HepG2 (cell line): ENCODE data around the gene ANG. TPM values are rescaled to one million over a fixed set of nuclear protein-coding genes. Genes with fewer than 3 reads are reported as not detected.

Source experiments
- DR1 ChIP-seq: sonication (generic); formaldehyde crosslinking; IDR thresholded peaks from 2 replicates; pipeline ENCODE4 v1.8.0; 2021; ENCODE audit warnings: mild to moderate bottlenecking, missing genetic modification reagents, inconsistent platforms
- E2F2 ChIP-seq: sonication (generic); formaldehyde crosslinking; IDR thresholded peaks from 2 replicates; pipeline ENCODE4 v1.4.0; 2020; ENCODE audit warnings: missing genetic modification reagents, borderline replicate concordance
- MYNN ChIP-seq: sonication (generic); formaldehyde crosslinking; IDR thresholded peaks from 2 replicates; pipeline ENCODE4 v1.4.0; 2020; ENCODE audit warnings: mild to moderate bottlenecking, low read depth, missing genetic modification reagents
- NFE2L2 ChIP-seq: fragments of 150-350 bp; IDR thresholded peaks from 2 replicates; pipeline ENCODE4 v1.6.1; 2014; ENCODE audit warnings: low read length
- PHB2 ChIP-seq: fragments of 450-650 bp; IDR thresholded peaks from 2 replicates; pipeline ENCODE4 v1.6.1; 2018; ENCODE audit not compliant: partially characterized antibody
- REXO4 ChIP-seq: sonication (generic); formaldehyde crosslinking; IDR thresholded peaks from 2 replicates; pipeline ENCODE4 v1.8.0; 2022; ENCODE audit warnings: missing genetic modification reagents, mild to moderate bottlenecking, borderline replicate concordance
- SIN3B ChIP-seq: fragments of 150-350 bp; IDR thresholded peaks from 2 replicates; pipeline ENCODE4 v1.6.1; 2014; ENCODE audit warnings: low read length
- TBP ChIP-seq: sonication (generic); formaldehyde crosslinking; IDR thresholded peaks from 2 replicates; pipeline ENCODE4 v1.5.0; 2020; ENCODE audit warnings: missing genetic modification reagents
- TBX3 ChIP-seq: fragments of 450-650 bp; IDR thresholded peaks from 2 replicates; pipeline ENCODE4 v1.6.1; 2017; ENCODE audit warnings: antibody characterized with exemption, mild to moderate bottlenecking, inconsistent platforms, borderline replicate concordance
- TRAFD1 ChIP-seq: sonication (generic); formaldehyde crosslinking; IDR thresholded peaks from 2 replicates; pipeline ENCODE4 v1.5.1; 2020; ENCODE audit warnings: missing genetic modification reagents, mild to moderate bottlenecking, borderline replicate concordance
- WIZ ChIP-seq: sonication (generic); formaldehyde crosslinking; IDR thresholded peaks from 2 replicates; pipeline ENCODE4 v1.5.1; 2020; ENCODE audit warnings: mild to moderate bottlenecking, missing genetic modification reagents
- ZNF20 ChIP-seq: sonication (generic); formaldehyde crosslinking; IDR thresholded peaks from 2 replicates; pipeline ENCODE4 v1.4.0; 2020; ENCODE audit warnings: mild to moderate bottlenecking, moderate library complexity, missing genetic modification reagents
- ZNF317 ChIP-seq: sonication (generic); formaldehyde crosslinking; IDR thresholded peaks from 2 replicates; pipeline ENCODE4 v1.5.0; 2020; ENCODE audit warnings: mild to moderate bottlenecking, missing genetic modification reagents
- ZNF577 ChIP-seq: sonication (generic); formaldehyde crosslinking; IDR thresholded peaks from 2 replicates; pipeline ENCODE4 v1.4.0; 2020; ENCODE audit warnings: mild to moderate bottlenecking, low read depth, missing genetic modification reagents, borderline replicate concordance
- ZNF598 ChIP-seq: sonication (generic); formaldehyde crosslinking; IDR thresholded peaks from 2 replicates; pipeline ENCODE4 v1.5.1; 2020; ENCODE audit warnings: mild to moderate bottlenecking, missing genetic modification reagents, borderline replicate concordance
- ZNF616 ChIP-seq: sonication (generic); formaldehyde crosslinking; IDR thresholded peaks from 2 replicates; pipeline ENCODE4 v1.5.0; 2020; ENCODE audit warnings: low read depth, mild to moderate bottlenecking, missing genetic modification reagents
- ZNF777 ChIP-seq: sonication (generic); formaldehyde crosslinking; IDR thresholded peaks from 2 replicates; pipeline ENCODE4 v1.4.0; 2020; ENCODE audit warnings: missing genetic modification reagents
- ZNF878 ChIP-seq: sonication (generic); formaldehyde crosslinking; IDR thresholded peaks from 2 replicates; pipeline ENCODE4 v1.8.1; 2023; ENCODE audit warnings: mild to moderate bottlenecking, missing genetic modification reagents, moderate library complexity
- ZNF879 ChIP-seq: sonication (generic); formaldehyde crosslinking; IDR thresholded peaks from 2 replicates; pipeline ENCODE4 v1.8.1; 2023; ENCODE audit warnings: missing genetic modification reagents
- polyA plus RNA-seq, 8 experiments: library from polyadenylated mRNA; depleted of rRNA in 3 of 8; stranded (reverse) in 7 of 8; unstranded in 1 of 8; fragments of >200 nt; fragmentation: Illumina TruSeq in 4 of 8; extraction: Trizol in 4 of 8; gene quantifications; 2 replicates each; pipeline versions ENCODE4 v1.2.1 to v1.2.3, GENCODE V29; 2011 to 2016; ENCODE audit warnings: low read depth in 4 of 8, missing spikeins in 1 of 8, mixed read lengths in 1 of 8; ENCODE audit not compliant: insufficient read depth in 1 of 8
- total RNA-seq, 5 experiments: library from RNA; depleted of rRNA; stranded (reverse); fragments of >200 nt; fragmentation: Illumina TruSeq; extraction: Trizol; gene quantifications; 2 replicates each; pipeline ENCODE4 v1.2.3, GENCODE V29; 2016; ENCODE audit warnings: low read depth in 1 of 5
- TF ChIP-seq, protein P1 (sequence below): sonication (generic); formaldehyde crosslinking; conservative IDR thresholded peaks from 2 replicates; pipeline ENCODE4 v1.8.0; 2022; ENCODE audit warnings: missing genetic modification reagents
- TF ChIP-seq, protein P2 (sequence below): sonication (generic); formaldehyde crosslinking; IDR thresholded peaks from 2 replicates; pipeline ENCODE4 v1.5.0; 2020; ENCODE audit warnings: missing genetic modification reagents, mild to moderate bottlenecking, borderline replicate concordance
- TF ChIP-seq, protein P3 (sequence below): sonication (generic); formaldehyde crosslinking; IDR thresholded peaks from 2 replicates; pipeline ENCODE4 v1.9.0; 2021; ENCODE audit warnings: missing genetic modification reagents, mild to moderate bottlenecking, borderline replicate concordance

Gene ANG
- total and polyA plus RNA-seq, 2 of the 13 experiments (the other 11 are each of a cell fraction or from before 2014, with no cell fraction given), result 83.6 to 401 TPM

DNA sequence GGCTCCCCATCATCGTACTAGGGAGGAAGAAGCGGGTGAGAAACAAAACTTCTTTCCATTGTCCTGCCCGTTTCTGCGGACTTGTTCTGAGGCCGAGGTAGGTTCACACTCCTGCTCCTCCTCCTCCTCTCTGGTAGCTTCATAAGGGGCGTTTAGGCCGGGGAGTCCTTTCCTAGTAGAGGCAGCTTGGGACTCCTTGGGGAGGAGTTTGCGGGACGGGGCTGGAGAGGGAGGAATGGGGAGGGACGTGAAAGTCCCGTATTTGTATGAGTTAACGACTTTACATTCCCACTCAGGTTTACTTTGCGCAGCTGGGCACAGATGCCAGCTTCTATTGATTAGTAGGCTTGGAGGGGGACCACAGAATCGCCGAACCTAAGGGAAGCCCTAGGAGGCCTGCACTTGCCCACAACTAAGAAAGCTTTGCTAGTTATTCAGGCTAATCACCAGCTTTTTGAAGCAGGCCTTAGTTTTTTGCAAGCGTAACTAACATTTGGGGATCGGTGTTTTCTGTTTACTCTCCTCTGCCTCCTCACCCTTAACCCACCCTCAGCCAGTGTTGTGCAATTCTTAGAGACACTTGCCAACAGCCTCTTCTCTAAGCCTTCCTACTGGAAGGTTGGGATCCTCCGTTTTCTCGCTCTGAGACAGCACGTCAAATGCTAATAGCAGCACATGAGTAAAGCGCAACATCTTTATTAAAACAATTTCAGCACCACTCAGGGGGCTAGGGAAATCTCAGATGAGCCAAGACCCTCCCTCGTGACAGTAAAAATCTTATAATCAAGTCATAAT lies 3.7 kb upstream of the ANG start (continued):
- no peak for TF ChIP-seq DR1 (CRISPR knock-in tag)
- peak; percentile 64; the same call in 1 of the 2 replicates for TF ChIP-seq ZNF577 (CRISPR knock-in tag)
- TF ChIP-seq TBP (CRISPR knock-in tag), result no peak
- TF ChIP-seq ZNF616 (CRISPR knock-in tag), result no peak
- no peak for TF ChIP-seq WIZ (CRISPR knock-in tag)
- TF ChIP-seq ZNF598 (CRISPR knock-in tag), result no peak
- TF ChIP-seq NFE2L2, result no peak
- no peak for TF ChIP-seq ZNF20 (CRISPR knock-in tag)
- no peak for TF ChIP-seq E2F2 (CRISPR knock-in tag)
- TF ChIP-seq MYNN (CRISPR knock-in tag), result no peak
- no peak for TF ChIP-seq ZNF777 (CRISPR knock-in tag)
- TF ChIP-seq PHB2, result no peak
- no peak for TF ChIP-seq TBX3
- no peak for TF ChIP-seq REXO4 (CRISPR knock-in tag)
- TF ChIP-seq SIN3B, result no peak
- 0 out of 2 replicates have a peak, but pooled peaks have one; percentile 11 for TF ChIP-seq ZNF878 (CRISPR knock-in tag)
- TF ChIP-seq, protein P1, sequence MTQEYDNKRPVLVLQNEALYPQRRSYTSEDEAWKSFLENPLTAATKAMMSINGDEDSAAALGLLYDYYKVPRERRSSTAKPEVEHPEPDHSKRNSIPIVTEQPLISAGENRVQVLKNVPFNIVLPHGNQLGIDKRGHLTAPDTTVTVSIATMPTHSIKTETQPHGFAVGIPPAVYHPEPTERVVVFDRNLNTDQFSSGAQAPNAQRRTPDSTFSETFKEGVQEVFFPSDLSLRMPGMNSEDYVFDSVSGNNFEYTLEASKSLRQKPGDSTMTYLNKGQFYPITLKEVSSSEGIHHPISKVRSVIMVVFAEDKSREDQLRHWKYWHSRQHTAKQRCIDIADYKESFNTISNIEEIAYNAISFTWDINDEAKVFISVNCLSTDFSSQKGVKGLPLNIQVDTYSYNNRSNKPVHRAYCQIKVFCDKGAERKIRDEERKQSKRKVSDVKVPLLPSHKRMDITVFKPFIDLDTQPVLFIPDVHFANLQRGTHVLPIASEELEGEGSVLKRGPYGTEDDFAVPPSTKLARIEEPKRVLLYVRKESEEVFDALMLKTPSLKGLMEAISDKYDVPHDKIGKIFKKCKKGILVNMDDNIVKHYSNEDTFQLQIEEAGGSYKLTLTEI (CRISPR knock-in tag), result no peak
- TF ChIP-seq TRAFD1 (CRISPR knock-in tag), result no peak
- TF ChIP-seq, protein P2, sequence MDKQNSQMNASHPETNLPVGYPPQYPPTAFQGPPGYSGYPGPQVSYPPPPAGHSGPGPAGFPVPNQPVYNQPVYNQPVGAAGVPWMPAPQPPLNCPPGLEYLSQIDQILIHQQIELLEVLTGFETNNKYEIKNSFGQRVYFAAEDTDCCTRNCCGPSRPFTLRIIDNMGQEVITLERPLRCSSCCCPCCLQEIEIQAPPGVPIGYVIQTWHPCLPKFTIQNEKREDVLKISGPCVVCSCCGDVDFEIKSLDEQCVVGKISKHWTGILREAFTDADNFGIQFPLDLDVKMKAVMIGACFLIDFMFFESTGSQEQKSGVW (CRISPR knock-in tag), result no peak
- TF ChIP-seq, protein P3, sequence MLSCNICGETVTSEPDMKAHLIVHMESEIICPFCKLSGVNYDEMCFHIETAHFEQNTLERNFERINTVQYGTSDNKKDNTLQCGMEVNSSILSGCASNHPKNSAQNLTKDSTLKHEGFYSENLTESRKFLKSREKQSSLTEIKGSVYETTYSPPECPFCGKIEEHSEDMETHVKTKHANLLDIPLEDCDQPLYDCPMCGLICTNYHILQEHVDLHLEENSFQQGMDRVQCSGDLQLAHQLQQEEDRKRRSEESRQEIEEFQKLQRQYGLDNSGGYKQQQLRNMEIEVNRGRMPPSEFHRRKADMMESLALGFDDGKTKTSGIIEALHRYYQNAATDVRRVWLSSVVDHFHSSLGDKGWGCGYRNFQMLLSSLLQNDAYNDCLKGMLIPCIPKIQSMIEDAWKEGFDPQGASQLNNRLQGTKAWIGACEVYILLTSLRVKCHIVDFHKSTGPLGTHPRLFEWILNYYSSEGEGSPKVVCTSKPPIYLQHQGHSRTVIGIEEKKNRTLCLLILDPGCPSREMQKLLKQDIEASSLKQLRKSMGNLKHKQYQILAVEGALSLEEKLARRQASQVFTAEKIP (CRISPR knock-in tag), result no peak
- no peak for TF ChIP-seq ZNF879 (CRISPR knock-in tag)
- peak; percentile 10; the same call in 1 of the 2 replicates for TF ChIP-seq ZNF317 (CRISPR knock-in tag)
